ENCODE data around the gene TXNDC17.
"Not testable (repeated sequence)": the region's sequence is repeated elsewhere in the genome, so short reads cannot be mapped to it uniquely, and the experiment has no call there.

TXNDC17 gene

GRCh38 chr17:6640536-6641246 lies at the start of gene TXNDC17, which contains the start of gene KIAA0753:
Gene TXNDC17 (plus strand): TSS chr17:6641060. CDS start chr17:6641083, 23 bp downstream.
Gene KIAA0753 (minus strand): TSS chr17:6640711. CDS start chr17:6635103, 5,608 bp downstream.
- Histone ChIP-seq H3K36me3 (ENCODE audit: insufficient read depth, low read length) (no peaks in the 10 kb centered on the region; the same call in 1 of the 2 replicates), H3K9me3 (ENCODE audit: control insufficient read depth, insufficient read depth, low read length) (no peaks in the 10 kb centered on the region), H3K9ac (ENCODE audit: low read depth, low read length) (peak within 1 kb of the TSS; percentile 88), H3K4me1 (ENCODE audit: insufficient read depth, low read length) (peaks cover 4% of the 10 kb centered on the region; the same call in 1 of the 2 replicates)

GRCh38 chr17:6591599-6592158 lies 49.2 kb upstream of the TXNDC17 start:
- no peak overlapping the region for H3K9ac ChIP-seq (ENCODE audit: low read depth, low read length)
- no peaks in the 10 kb centered on the region; the same call in 1 of the 2 replicates for H3K4me1 ChIP-seq (ENCODE audit: insufficient read depth, low read length)
- peaks cover 17% of the 10 kb centered on the region for H3K36me3 ChIP-seq (ENCODE audit: insufficient read depth, low read length)
- no peaks in the 10 kb centered on the region for H3K9me3 ChIP-seq (ENCODE audit: control insufficient read depth, insufficient read depth, low read length)

GRCh38 chr17:6592173-6592572 lies 48.7 kb upstream of the TXNDC17 start:
- peaks cover 15% of the 10 kb centered on the region for H3K36me3 ChIP-seq (ENCODE audit: insufficient read depth, low read length)
- H3K9ac ChIP-seq (ENCODE audit: low read depth, low read length) = no peak overlapping the region
- no peaks in the 10 kb centered on the region for H3K9me3 ChIP-seq (ENCODE audit: control insufficient read depth, insufficient read depth, low read length)
- no peaks in the 10 kb centered on the region; the same call in 1 of the 2 replicates for H3K4me1 ChIP-seq (ENCODE audit: insufficient read depth, low read length)

GRCh38 chr17:6593371-6593770 lies 47.5 kb upstream of the TXNDC17 start:
- H3K36me3 ChIP-seq (ENCODE audit: insufficient read depth, low read length) = peaks cover 15% of the 10 kb centered on the region
- not testable (repeated sequence) for H3K9me3 ChIP-seq (ENCODE audit: control insufficient read depth, insufficient read depth, low read length); H3K4me1 ChIP-seq (ENCODE audit: insufficient read depth, low read length); H3K9ac ChIP-seq (ENCODE audit: low read depth, low read length)

GRCh38 chr17:6596081-6596480 lies 44.8 kb upstream of the TXNDC17 start:
- Histone ChIP-seq H3K9me3 (ENCODE audit: control insufficient read depth, insufficient read depth, low read length) (no peaks in the 10 kb centered on the region), H3K9ac (ENCODE audit: low read depth, low read length) (no peak overlapping the region), H3K4me1 (ENCODE audit: insufficient read depth, low read length) (peaks cover 3% of the 10 kb centered on the region; the same call in 1 of the 2 replicates), H3K36me3 (ENCODE audit: insufficient read depth, low read length) (peaks cover 2% of the 10 kb centered on the region; the same call in 1 of the 2 replicates)

- Histone ChIP-seq H3K4me1 (ENCODE audit: insufficient read depth, low read length) (peaks cover 3% of the 10 kb centered on the region; the same call in 1 of the 2 replicates), H3K9me3 (ENCODE audit: control insufficient read depth, insufficient read depth, low read length) (no peaks in the 10 kb centered on the region), H3K36me3 (ENCODE audit: insufficient read depth, low read length) (peaks cover 2% of the 10 kb centered on the region; the same call in 1 of the 2 replicates), H3K9ac (ENCODE audit: low read depth, low read length) (no peak overlapping the region)
These were observed 44.3 kb upstream of the TXNDC17 start for GRCh38 chr17:6596511-6596910.

GRCh38 chr17:6596941-6597340 lies 43.9 kb upstream of the TXNDC17 start:
- peaks cover 2% of the 10 kb centered on the region; the same call in 1 of the 2 replicates for H3K36me3 ChIP-seq (ENCODE audit: insufficient read depth, low read length)

GRCh38 chr17:6597727-6598126 lies 43.1 kb upstream of the TXNDC17 start:
- no peaks in the 10 kb centered on the region for H3K9me3 ChIP-seq (ENCODE audit: control insufficient read depth, insufficient read depth, low read length)
- peaks cover 2% of the 10 kb centered on the region; the same call in 1 of the 2 replicates for H3K36me3 ChIP-seq (ENCODE audit: insufficient read depth, low read length)
- 0 out of 2 replicates have a peak, but pooled peaks cover 3% of the 10 kb centered on the region for H3K4me1 ChIP-seq (ENCODE audit: insufficient read depth, low read length)
- H3K9ac ChIP-seq (ENCODE audit: low read depth, low read length) = no peak overlapping the region

More at GRCh38 chr17:6596941-6597340, 43.9 kb upstream of the TXNDC17 start:
- no peak overlapping the region for H3K9ac ChIP-seq (ENCODE audit: low read depth, low read length)
- H3K9me3 ChIP-seq (ENCODE audit: control insufficient read depth, insufficient read depth, low read length) = no peaks in the 10 kb centered on the region
- 0 out of 2 replicates have a peak, but pooled peaks cover 3% of the 10 kb centered on the region for H3K4me1 ChIP-seq (ENCODE audit: insufficient read depth, low read length)

- Histone ChIP-seq H3K36me3 (ENCODE audit: insufficient read depth, low read length) (peaks cover 2% of the 10 kb centered on the region; the same call in 1 of the 2 replicates), H3K9me3 (ENCODE audit: control insufficient read depth, insufficient read depth, low read length) (no peaks in the 10 kb centered on the region), H3K9ac (ENCODE audit: low read depth, low read length) (no peak overlapping the region), H3K4me1 (ENCODE audit: insufficient read depth, low read length) (0 out of 2 replicates have a peak, but pooled peaks cover 3% of the 10 kb centered on the region)
These were observed 41.5 kb upstream of the TXNDC17 start for GRCh38 chr17:6599364-6599763.

- Histone ChIP-seq H3K36me3 (ENCODE audit: insufficient read depth, low read length) (peaks cover 5% of the 10 kb centered on the region; the same call in 1 of the 2 replicates), H3K9ac (ENCODE audit: low read depth, low read length) (no peak overlapping the region), H3K9me3 (ENCODE audit: control insufficient read depth, insufficient read depth, low read length) (no peaks in the 10 kb centered on the region), H3K4me1 (ENCODE audit: insufficient read depth, low read length) (0 out of 2 replicates have a peak, but pooled peaks cover 3% of the 10 kb centered on the region)
These were observed 38.7 kb upstream of the TXNDC17 start for GRCh38 chr17:6602141-6602540.

- Histone ChIP-seq H3K9me3 (ENCODE audit: control insufficient read depth, insufficient read depth, low read length) (no peaks in the 10 kb centered on the region), H3K9ac (ENCODE audit: low read depth, low read length) (no peak overlapping the region), H3K4me1 (ENCODE audit: insufficient read depth, low read length) (0 out of 2 replicates have a peak, but pooled peaks cover 3% of the 10 kb centered on the region), H3K36me3 (ENCODE audit: insufficient read depth, low read length) (peaks cover 9% of the 10 kb centered on the region)
These were observed 37.0 kb upstream of the TXNDC17 start for GRCh38 chr17:6603744-6604325.

- H3K9ac ChIP-seq (ENCODE audit: low read depth, low read length) = no peak overlapping the region
- no peaks in the 10 kb centered on the region for H3K4me1 ChIP-seq (ENCODE audit: insufficient read depth, low read length)
- H3K36me3 ChIP-seq (ENCODE audit: insufficient read depth, low read length) = peaks cover 15% of the 10 kb centered on the region
- no peaks in the 10 kb centered on the region for H3K9me3 ChIP-seq (ENCODE audit: control insufficient read depth, insufficient read depth, low read length)
These were observed 35.7 kb upstream of the TXNDC17 start for GRCh38 chr17:6605142-6605541.

- no peaks in the 10 kb centered on the region for H3K4me1 ChIP-seq (ENCODE audit: insufficient read depth, low read length)
- H3K36me3 ChIP-seq (ENCODE audit: insufficient read depth, low read length) = peaks cover 20% of the 10 kb centered on the region
- H3K9ac ChIP-seq (ENCODE audit: low read depth, low read length) = no peak overlapping the region
- H3K9me3 ChIP-seq (ENCODE audit: control insufficient read depth, insufficient read depth, low read length) = no peaks in the 10 kb centered on the region
These were observed 32.5 kb upstream of the TXNDC17 start for GRCh38 chr17:6608321-6608720.

- Histone ChIP-seq H3K4me1 (ENCODE audit: insufficient read depth, low read length) (no peaks in the 10 kb centered on the region), H3K36me3 (ENCODE audit: insufficient read depth, low read length) (peaks cover 20% of the 10 kb centered on the region), H3K9me3 (ENCODE audit: control insufficient read depth, insufficient read depth, low read length) (no peaks in the 10 kb centered on the region), H3K9ac (ENCODE audit: low read depth, low read length) (no peak overlapping the region)
These were observed 30.8 kb upstream of the TXNDC17 start for GRCh38 chr17:6610011-6610410.
